ENCODE measurements around the gene POLA1.

The POLA1 gene

GRCh38 chrX:24761306-24761705 lies 67.6 kb downstream of the POLA1 start:
- no peak overlapping the region for H2BK120ac ChIP-seq (ENCODE audit: low read depth, low read length)
- no peaks in the 10 kb centered on the region for H3K4me1 ChIP-seq (ENCODE audit: control insufficient read depth in 2 of 2, insufficient read depth in 1 of 2, low read depth in 1 of 2, low read length in 2 of 2)
- no peaks in the 10 kb centered on the region for H3K27me3 ChIP-seq (ENCODE audit: control insufficient read depth in 3 of 3, insufficient read depth in 3 of 3, low read depth in 1 of 3, low read length in 3 of 3)
- H2AK5ac ChIP-seq (ENCODE audit: low read depth, low read length), result no peak overlapping the region
- H3K9ac ChIP-seq (ENCODE audit: low read depth, low read length, poor library complexity), result no peak overlapping the region
- no peak overlapping the region for H3K4ac ChIP-seq (ENCODE audit: low read length)
- no peak overlapping the region for H3K23ac ChIP-seq (ENCODE audit: low read depth, low read length, poor library complexity)
- H2BK15ac ChIP-seq (ENCODE audit: low read length), result no peak overlapping the region
- no peak for DNase-seq (ENCODE audit: low spot score)
- H2BK5ac ChIP-seq (ENCODE audit: low read length), result no peak overlapping the region
- H3K79me1 ChIP-seq (ENCODE audit: low read depth, low read length), result no peaks in the 10 kb centered on the region
- H3K27ac ChIP-seq (replicated peaks; ENCODE audit: low read length), result no peak overlapping the region
- H3K4me3 ChIP-seq (ENCODE audit: low read length in 2 of 2), result no peak overlapping the region
- peaks cover 4 to 80% of the 10 kb centered on the region in 2 donors for H3K36me3 ChIP-seq (replicated peaks in 1 of 2; ENCODE audit: control insufficient read depth in 2 of 2, insufficient read depth in 2 of 2, low read length in 2 of 2)
- no peak overlapping the region for H3K18ac ChIP-seq (ENCODE audit: low read length)
- H2AFZ ChIP-seq (ENCODE audit: low read length), result no peak overlapping the region
- no peak overlapping the region for H3K14ac ChIP-seq (ENCODE audit: low read length)
- H4K91ac ChIP-seq (ENCODE audit: low read depth, low read length, poor library complexity), result no peak overlapping the region
- no peak overlapping the region for H3K4me2 ChIP-seq (ENCODE audit: insufficient read depth, low read length, poor library complexity, severe bottlenecking)
- H3K9me3 ChIP-seq (replicated peaks in 1 of 2; ENCODE audit: control insufficient read depth in 2 of 2, insufficient read depth in 1 of 2, low read depth in 1 of 2, low read length in 2 of 2), result no peaks in the 10 kb centered on the region
- 100% methylated on average over 1 of the region's 6 CpGs; no CpG with 5 or more reads in 1 of the 2 donors for WGBS, 2 donors (ENCODE audit: extremely low coverage in 2 of 2, insufficient read length in 2 of 2, insufficient replicate concordance in 1 of 2)
- H4K8ac ChIP-seq (ENCODE audit: low read depth, low read length), result no peak overlapping the region
- no peak overlapping the region for H2BK12ac ChIP-seq (ENCODE audit: low read length)

DNA sequence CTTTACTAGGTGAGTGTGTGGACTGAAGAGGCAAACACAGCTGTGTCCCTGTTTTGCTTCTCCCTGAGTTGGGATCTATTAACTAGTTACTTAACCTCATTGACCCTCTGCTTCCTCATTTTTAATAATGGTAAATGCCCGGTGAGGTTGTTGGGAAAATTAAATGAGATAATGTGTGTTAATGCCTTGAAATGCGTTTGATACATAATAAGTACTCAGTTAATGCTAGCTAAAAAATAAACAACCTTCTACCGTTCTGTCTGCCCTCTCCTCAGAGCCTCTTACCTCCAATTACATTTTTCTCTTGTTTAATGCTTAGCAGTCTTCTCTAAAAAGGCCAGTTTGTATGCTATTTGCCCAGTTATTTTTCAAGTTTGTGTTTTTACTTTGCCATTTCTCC lies 70.3 kb downstream of the POLA1 start:
- Histone ChIP-seq H3K9ac (ENCODE audit: low read depth, low read length, poor library complexity) (no peak overlapping the region), H3K27ac (replicated peaks; ENCODE audit: low read length) (no peak overlapping the region), H2AFZ (ENCODE audit: low read length) (no peak overlapping the region)

DNA sequence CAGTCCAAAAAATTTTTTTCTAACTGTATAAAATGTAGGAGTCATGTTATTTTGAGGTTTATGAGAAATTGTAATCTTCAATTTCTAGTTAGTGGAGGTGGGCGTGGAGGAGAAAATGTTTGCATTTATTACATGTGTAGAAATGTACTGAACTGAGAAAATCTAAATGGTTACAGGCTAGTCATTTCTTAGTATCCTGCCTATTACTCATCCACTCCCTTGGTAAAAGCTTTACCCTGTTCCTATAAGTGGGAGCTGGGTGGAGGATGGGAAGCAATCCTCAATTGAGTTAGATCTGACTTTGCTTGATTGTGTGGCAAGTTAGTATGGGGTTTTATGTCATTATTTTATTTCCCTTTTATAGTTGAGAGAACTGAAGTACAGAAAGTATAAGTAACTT lies 73.8 kb downstream of the POLA1 start:
- Histone ChIP-seq H3K36me3 (replicated peaks in 1 of 2; ENCODE audit: control insufficient read depth in 2 of 2, insufficient read depth in 2 of 2, low read length in 2 of 2) (peaks cover 3 to 85% of the 10 kb centered on the region in 2 donors), H3K4me2 (ENCODE audit: insufficient read depth, low read length, poor library complexity, severe bottlenecking) (no peak overlapping the region), H3K27me3 (ENCODE audit: control insufficient read depth in 3 of 3, insufficient read depth in 3 of 3, low read depth in 1 of 3, low read length in 3 of 3) (no peaks in the 10 kb centered on the region), H2AK5ac (ENCODE audit: low read depth, low read length) (no peak overlapping the region), H3K4ac (ENCODE audit: low read length) (no peak overlapping the region), H3K4me1 (ENCODE audit: control insufficient read depth in 2 of 2, insufficient read depth in 1 of 2, low read depth in 1 of 2, low read length in 2 of 2) (no peaks in the 10 kb centered on the region), H2BK15ac (ENCODE audit: low read length) (no peak overlapping the region), H3K14ac (ENCODE audit: low read length) (no peak overlapping the region), H2BK12ac (ENCODE audit: low read length) (no peak overlapping the region), H3K9ac (ENCODE audit: low read depth, low read length, poor library complexity) (no peak overlapping the region), H4K91ac (ENCODE audit: low read depth, low read length, poor library complexity) (no peak overlapping the region), H2BK5ac (ENCODE audit: low read length) (no peak overlapping the region), H3K27ac (replicated peaks; ENCODE audit: low read length) (no peak overlapping the region), H3K4me3 (ENCODE audit: low read length in 2 of 2) (no peak overlapping the region), H3K18ac (ENCODE audit: low read length) (no peak overlapping the region), H2BK120ac (ENCODE audit: low read depth, low read length) (no peak overlapping the region), H3K79me1 (ENCODE audit: low read depth, low read length) (no peaks in the 10 kb centered on the region), H4K8ac (ENCODE audit: low read depth, low read length) (no peak overlapping the region), H3K9me3 (replicated peaks in 1 of 2; ENCODE audit: control insufficient read depth in 2 of 2, insufficient read depth in 1 of 2, low read depth in 1 of 2, low read length in 2 of 2) (no peaks in the 10 kb centered on the region), H2AFZ (ENCODE audit: low read length) (no peak overlapping the region), H3K23ac (ENCODE audit: low read depth, low read length, poor library complexity) (no peak overlapping the region)
- no peak for DNase-seq (ENCODE audit: low spot score)
- no CpG with 5 or more reads among the region's 1 CpG for WGBS, 2 donors (ENCODE audit: extremely low coverage in 2 of 2, insufficient read length in 2 of 2, insufficient replicate concordance in 1 of 2)

More for the DNA sequence above, 70.3 kb downstream of the POLA1 start:
- Histone ChIP-seq H3K14ac (ENCODE audit: low read length) (no peak overlapping the region), H3K27me3 (ENCODE audit: control insufficient read depth in 3 of 3, insufficient read depth in 3 of 3, low read depth in 1 of 3, low read length in 3 of 3) (no peaks in the 10 kb centered on the region), H3K18ac (ENCODE audit: low read length) (no peak overlapping the region), H3K4me1 (ENCODE audit: control insufficient read depth in 2 of 2, insufficient read depth in 1 of 2, low read depth in 1 of 2, low read length in 2 of 2) (no peaks in the 10 kb centered on the region), H3K36me3 (replicated peaks in 1 of 2; ENCODE audit: control insufficient read depth in 2 of 2, insufficient read depth in 2 of 2, low read length in 2 of 2) (peaks cover 3 to 92% of the 10 kb centered on the region in 2 donors), H2BK12ac (ENCODE audit: low read length) (no peak overlapping the region), H2BK15ac (ENCODE audit: low read length) (no peak overlapping the region), H3K4me2 (ENCODE audit: insufficient read depth, low read length, poor library complexity, severe bottlenecking) (no peak overlapping the region), H3K4ac (ENCODE audit: low read length) (no peak overlapping the region), H3K4me3 (ENCODE audit: low read length in 2 of 2) (no peak overlapping the region), H3K23ac (ENCODE audit: low read depth, low read length, poor library complexity) (no peak overlapping the region), H4K91ac (ENCODE audit: low read depth, low read length, poor library complexity) (no peak overlapping the region), H4K8ac (ENCODE audit: low read depth, low read length) (no peak overlapping the region), H2BK5ac (ENCODE audit: low read length) (no peak overlapping the region), H2AK5ac (ENCODE audit: low read depth, low read length) (no peak overlapping the region), H2BK120ac (ENCODE audit: low read depth, low read length) (no peak overlapping the region), H3K9me3 (replicated peaks in 1 of 2; ENCODE audit: control insufficient read depth in 2 of 2, insufficient read depth in 1 of 2, low read depth in 1 of 2, low read length in 2 of 2) (no peaks in the 10 kb centered on the region), H3K79me1 (ENCODE audit: low read depth, low read length) (no peaks in the 10 kb centered on the region)
- no CpG with 5 or more reads among the region's 3 CpGs for WGBS, 2 donors (ENCODE audit: extremely low coverage in 2 of 2, insufficient read length in 2 of 2, insufficient replicate concordance in 1 of 2)
- DNase-seq (ENCODE audit: low spot score), result no peak

DNA sequence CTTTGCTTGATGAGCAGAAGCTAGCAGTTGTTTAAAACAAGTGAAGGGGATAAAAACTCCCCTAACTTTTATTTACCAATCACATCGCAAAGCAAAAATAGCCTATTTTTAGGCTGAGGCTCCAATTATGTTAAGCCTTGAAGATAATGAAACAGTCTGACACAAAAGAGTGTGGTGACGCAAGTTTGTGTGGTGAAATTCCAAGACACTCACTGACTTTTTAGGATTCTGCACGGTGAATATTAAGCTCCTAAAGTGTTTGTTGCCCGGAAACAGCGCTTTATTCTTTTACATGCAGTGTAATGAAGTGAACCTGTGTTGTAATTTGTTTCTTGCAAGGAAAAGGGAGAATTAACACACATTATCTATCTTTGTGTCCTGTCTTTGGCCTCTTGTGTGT lies 74.8 kb downstream of the POLA1 start:
- no CpG with 5 or more reads among the region's 5 CpGs for WGBS, 2 donors (ENCODE audit: extremely low coverage in 2 of 2, insufficient read length in 2 of 2, insufficient replicate concordance in 1 of 2)
- H3K9me3 ChIP-seq (replicated peaks in 1 of 2; ENCODE audit: control insufficient read depth in 2 of 2, insufficient read depth in 1 of 2, low read depth in 1 of 2, low read length in 2 of 2), result no peaks in the 10 kb centered on the region
- H2BK12ac ChIP-seq (ENCODE audit: low read length), result no peak overlapping the region
- H2BK120ac ChIP-seq (ENCODE audit: low read depth, low read length), result no peak overlapping the region
- H2AK5ac ChIP-seq (ENCODE audit: low read depth, low read length), result no peak overlapping the region
- H3K79me1 ChIP-seq (ENCODE audit: low read depth, low read length), result no peaks in the 10 kb centered on the region
- H3K9ac ChIP-seq (ENCODE audit: low read depth, low read length, poor library complexity), result no peak overlapping the region
- no peak overlapping the region for H3K14ac ChIP-seq (ENCODE audit: low read length)
- H3K4me3 ChIP-seq (ENCODE audit: low read length in 2 of 2), result no peak overlapping the region
- no peak overlapping the region for H3K18ac ChIP-seq (ENCODE audit: low read length)
- H3K36me3 ChIP-seq (replicated peaks in 1 of 2; ENCODE audit: control insufficient read depth in 2 of 2, insufficient read depth in 2 of 2, low read length in 2 of 2), result peaks cover 3 to 85% of the 10 kb centered on the region in 2 donors
- H3K4me1 ChIP-seq (ENCODE audit: control insufficient read depth in 2 of 2, insufficient read depth in 1 of 2, low read depth in 1 of 2, low read length in 2 of 2), result no peaks in the 10 kb centered on the region
- DNase-seq (ENCODE audit: low spot score), result no peak
- H3K4me2 ChIP-seq (ENCODE audit: insufficient read depth, low read length, poor library complexity, severe bottlenecking), result no peak overlapping the region
- no peak overlapping the region for H4K91ac ChIP-seq (ENCODE audit: low read depth, low read length, poor library complexity)
- H2AFZ ChIP-seq (ENCODE audit: low read length), result no peak overlapping the region
- no peaks in the 10 kb centered on the region for H3K27me3 ChIP-seq (ENCODE audit: control insufficient read depth in 3 of 3, insufficient read depth in 3 of 3, low read depth in 1 of 3, low read length in 3 of 3)
- no peak overlapping the region for H2BK5ac ChIP-seq (ENCODE audit: low read length)
- no peak overlapping the region for H3K23ac ChIP-seq (ENCODE audit: low read depth, low read length, poor library complexity)
- no peak overlapping the region for H2BK15ac ChIP-seq (ENCODE audit: low read length)
- H3K27ac ChIP-seq (replicated peaks; ENCODE audit: low read length), result no peak overlapping the region
- H4K8ac ChIP-seq (ENCODE audit: low read depth, low read length), result no peak overlapping the region
- no peak overlapping the region for H3K4ac ChIP-seq (ENCODE audit: low read length)

Measured in neuronal stem cell (in vitro differentiated cells).